ENCODE results near the gene NLRC5. TPM values are rescaled to one million over a fixed set of nuclear protein-coding genes. Genes with fewer than 3 reads are reported as not detected.
A peak's percentile ranks its signal among the peaks of the same experiment; 100 is the strongest.

Gene NLRC5
- total RNA-seq, 1 experiment from 2014 or later: 2.4 TPM

DNA sequence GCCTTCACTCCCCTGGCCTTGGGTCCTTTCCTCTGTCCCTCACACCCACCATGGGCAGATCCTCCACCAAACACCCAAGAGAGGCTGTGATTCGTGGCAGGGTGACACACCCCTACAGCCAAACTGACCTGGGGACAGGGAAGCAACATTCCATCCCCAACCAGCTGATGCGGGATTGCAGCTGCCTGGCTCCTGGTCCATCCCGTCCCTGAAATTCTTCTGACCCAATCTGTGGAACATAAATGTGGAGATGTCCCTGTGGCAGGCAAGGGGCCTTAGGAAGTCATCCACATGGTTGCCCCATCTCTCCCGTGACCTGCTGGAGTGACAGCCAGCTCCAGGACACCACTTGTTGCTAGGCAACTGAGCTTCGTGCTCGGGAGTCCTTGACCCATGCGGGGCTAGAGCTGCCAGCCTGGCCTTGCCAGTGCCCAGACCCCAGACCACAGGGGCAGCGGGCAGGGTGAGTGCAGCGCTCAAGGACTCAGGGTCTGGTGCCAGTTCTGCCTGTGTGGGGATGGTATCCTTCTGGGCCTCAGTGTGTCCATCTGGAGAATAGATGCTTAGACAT is 69.0 kb downstream of the NLRC5 start:
- DNase-seq: no peak
- Mint-ChIP-seq H3K27ac (peak overlapping the region in 1 of 3 experiments; percentile 18; a peak in 1 of 7 replicates), H3K27me3 (ENCODE audit: low read depth) (peaks cover 1% of the 10 kb centered on the region), H3K4me3 (no peak overlapping the region), H3K4me1 (peaks cover 8% of the 10 kb centered on the region in 2 experiments; a peak in 3 of 4 replicates), H3K36me3 (ENCODE audit: insufficient read depth in 1 of 3, low read depth in 3 of 3) (no peaks in the 10 kb centered on the region), H3K9me3 (no peaks in the 10 kb centered on the region; a peak in 1 of 5 replicates)
- Histone ChIP-seq H4K91ac (ENCODE audit: insufficient read length, low read depth, low read length) (no peak overlapping the region), H2BK12ac (ENCODE audit: insufficient read length, low read depth, low read length) (no peak overlapping the region), H2BK120ac (ENCODE audit: low read depth, low read length, poor library complexity, severe bottlenecking) (no peak overlapping the region), H3K27me3 (ENCODE audit: insufficient read depth, low read length) (no peaks in the 10 kb centered on the region), H3K9me3 (ENCODE audit: control insufficient read depth, low read depth, low read length) (no peaks in the 10 kb centered on the region), H2BK20ac (ENCODE audit: low read depth, low read length, poor library complexity, severe bottlenecking) (no peak overlapping the region), H2BK5ac (ENCODE audit: insufficient read length, low read length) (no peak overlapping the region), H3K4ac (ENCODE audit: low read depth, low read length) (no peak overlapping the region), H3K27ac (ENCODE audit: insufficient read length, low read depth, low read length) (no peak overlapping the region), H3K79me1 (ENCODE audit: insufficient read depth, low read depth, low read length, poor library complexity, severe bottlenecking) (no peaks in the 10 kb centered on the region), H2AK5ac (ENCODE audit: insufficient read length, low read length) (no peak overlapping the region), H2AFZ (ENCODE audit: low read length) (no peak overlapping the region), H4K8ac (replicated peaks; ENCODE audit: insufficient read length, low read depth, low read length) (no peak overlapping the region), H3K23ac (ENCODE audit: insufficient read length, low read depth, low read length) (no peak overlapping the region), H4K20me1 (ENCODE audit: control insufficient read depth, insufficient read depth, insufficient read length) (no peaks in the 10 kb centered on the region), H3T11ph (ENCODE audit: low read length) (no peak overlapping the region), H3K18ac (ENCODE audit: insufficient read length, low read depth, low read length) (no peak overlapping the region), H4K5ac (ENCODE audit: insufficient read length, low read depth, low read length) (no peak overlapping the region), H3K9ac (ENCODE audit: extremely low read depth, insufficient read length, low read length) (no peak overlapping the region), H3K79me2 (ENCODE audit: insufficient read depth, low read length) (no peaks in the 10 kb centered on the region), H2BK15ac (ENCODE audit: low read depth, low read length) (no peak overlapping the region), H3K4me2 (ENCODE audit: insufficient read depth, insufficient read length, low read length) (no peak overlapping the region), H3K4me1 (ENCODE audit: insufficient read depth, low read length) (no peaks in the 10 kb centered on the region; the same call in 1 of the 2 replicates), H3K23me2 (ENCODE audit: insufficient read length, low read depth, low read length, poor library complexity, severe bottlenecking) (no peaks in the 10 kb centered on the region), H3K56ac (ENCODE audit: insufficient read length, low read depth, low read length) (no peak overlapping the region), H3K14ac (ENCODE audit: insufficient read depth, low read length) (no peak overlapping the region; the same call in 1 of the 2 replicates)
- WGBS (ENCODE audit: extremely low coverage, insufficient read length, low lambda C conversion rate): no CpG with 5 or more reads among the region's 9 CpGs
- TF ChIP-seq, protein P1, sequence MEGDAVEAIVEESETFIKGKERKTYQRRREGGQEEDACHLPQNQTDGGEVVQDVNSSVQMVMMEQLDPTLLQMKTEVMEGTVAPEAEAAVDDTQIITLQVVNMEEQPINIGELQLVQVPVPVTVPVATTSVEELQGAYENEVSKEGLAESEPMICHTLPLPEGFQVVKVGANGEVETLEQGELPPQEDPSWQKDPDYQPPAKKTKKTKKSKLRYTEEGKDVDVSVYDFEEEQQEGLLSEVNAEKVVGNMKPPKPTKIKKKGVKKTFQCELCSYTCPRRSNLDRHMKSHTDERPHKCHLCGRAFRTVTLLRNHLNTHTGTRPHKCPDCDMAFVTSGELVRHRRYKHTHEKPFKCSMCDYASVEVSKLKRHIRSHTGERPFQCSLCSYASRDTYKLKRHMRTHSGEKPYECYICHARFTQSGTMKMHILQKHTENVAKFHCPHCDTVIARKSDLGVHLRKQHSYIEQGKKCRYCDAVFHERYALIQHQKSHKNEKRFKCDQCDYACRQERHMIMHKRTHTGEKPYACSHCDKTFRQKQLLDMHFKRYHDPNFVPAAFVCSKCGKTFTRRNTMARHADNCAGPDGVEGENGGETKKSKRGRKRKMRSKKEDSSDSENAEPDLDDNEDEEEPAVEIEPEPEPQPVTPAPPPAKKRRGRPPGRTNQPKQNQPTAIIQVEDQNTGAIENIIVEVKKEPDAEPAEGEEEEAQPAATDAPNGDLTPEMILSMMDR (conservative IDR thresholded peaks at IDR 0.05): no peak

Data from H9 (cell line).